Endothelial cell of umbilical vein (primary cell): ENCODE results near the gene RIBC1. TPM values are rescaled to one million over a fixed set of nuclear protein-coding genes. Genes with fewer than 3 reads are reported as not detected.

ENCODE experiments used
- Bru-seq: library from RNA; stranded (reverse); fragments of 400-500 nt; gene quantifications from one replicate; lab custom pipeline; 2021; lab: Mats Ljungman, UMichigan
- BruChase-seq, 2 experiments: library from RNA; stranded (reverse); fragments of 400-500 nt; gene quantifications; one replicate each; lab custom pipeline; 2021; lab: Mats Ljungman, UMichigan
- BruUV-seq: library from RNA; stranded (reverse); fragments of 400-500 nt; replicated peaks from 2 replicates; lab custom pipeline; 2021; lab: Mats Ljungman, UMichigan
- CTCF ChIA-PET: fragments of 300-600, 350-600 bp; sonication (Branson Sonifier 250); formaldehyde crosslinking; loops from one replicate; lab custom pipeline; 2021; ENCODE audit warnings: antibody characterized with exemption, inconsistent platforms; lab: Charles Lee
- POLR2A ChIA-PET: fragments of 300-600, 350-600 bp; sonication (Branson Sonifier 250); formaldehyde crosslinking; loops from one replicate; lab custom pipeline; 2021; ENCODE audit warnings: antibody characterized with exemption, inconsistent platforms; lab: Charles Lee
- DNase-seq: peaks from one replicate; pipeline ENCODE4 v3.0.0-alpha.2; 2011; ENCODE audit warnings: low read depth, low spot score
- FAIRE-seq: peaks from 2 replicates; lab custom pipeline; 2011; peaks lifted over from hg19 to GRCh38; lab: Jason Lieb, UNC
- H2AFZ ChIP-seq: 2 replicates; pipeline ENCODE4 v1.6.0; 2012; ENCODE audit warnings: low read depth, low read length, control low read depth, inconsistent platforms
- H3K27ac ChIP-seq: 2 replicates; pipeline ENCODE4 v1.5.1; 2011; ENCODE audit warnings: low read depth, mild to moderate bottlenecking, control low read depth, low read length, moderate library complexity; ENCODE audit not compliant: insufficient read depth
- H3K27me3 ChIP-seq, 2 experiments: 2 replicates each; pipeline versions ENCODE4 v1.6.0 to v1.6.1; 2011; ENCODE audit warnings: low read length in 2 of 2, mixed read lengths in 1 of 2; ENCODE audit not compliant: control insufficient read depth in 2 of 2, insufficient read depth in 2 of 2
- H3K36me3 ChIP-seq, 2 experiments: 2 replicates in 1 of 2; 3 replicates in 1 of 2; pipeline ENCODE4 v1.5.1; 2011; ENCODE audit warnings: low read length in 2 of 2, mild to moderate bottlenecking in 1 of 2, moderate library complexity in 1 of 2; ENCODE audit not compliant: control insufficient read depth in 2 of 2, insufficient read depth in 2 of 2; ENCODE audit errors: extremely low read depth in 1 of 2
- H3K4me1 ChIP-seq: 3 replicates; pipeline ENCODE4 v1.5.1; 2011; ENCODE audit warnings: mild to moderate bottlenecking, low read length; ENCODE audit not compliant: control insufficient read depth, insufficient read depth; ENCODE audit errors: extremely low read depth
- H3K4me2 ChIP-seq: 2 replicates; pipeline ENCODE4 v1.6.1; 2011; ENCODE audit warnings: low read length, control low read depth, mixed read lengths; ENCODE audit not compliant: insufficient read depth
- H3K4me3 ChIP-seq, 3 experiments: fragments of 200-600 bp in 1 of 3; sonication (generic), shearing (Covaris generic) in 1 of 3; replicated peaks in 1 of 3; 2 replicates each; pipeline ENCODE4 v1.5.1; 2011 to 2016; ENCODE audit warnings: control low read depth in 3 of 3, low read length in 3 of 3, mild to moderate bottlenecking in 2 of 3, inconsistent platforms in 1 of 3, low read depth in 1 of 3, moderate library complexity in 1 of 3; ENCODE audit not compliant: insufficient read depth in 1 of 3
- H3K79me2 ChIP-seq: 2 replicates; pipeline ENCODE4 v1.6.0; 2012; ENCODE audit warnings: low read length, inconsistent platforms; ENCODE audit not compliant: control insufficient read depth, insufficient read depth
- H3K9ac ChIP-seq: replicated peaks from 2 replicates; pipeline ENCODE3; 2011; ENCODE audit warnings: low read length, control low read depth; ENCODE audit not compliant: insufficient read depth; ENCODE audit errors: extremely low read depth
- H3K9me1 ChIP-seq: replicated peaks from 3 replicates; pipeline ENCODE4 v1.6.0; 2011; ENCODE audit warnings: mild to moderate bottlenecking, low read length; ENCODE audit not compliant: control insufficient read depth, insufficient read depth; ENCODE audit errors: extremely low read depth
- H3K9me3 ChIP-seq: replicated peaks from 2 replicates; pipeline ENCODE4 v1.5.1; 2012; ENCODE audit warnings: low read length, inconsistent platforms; ENCODE audit not compliant: control insufficient read depth, insufficient read depth
- H4K20me1 ChIP-seq: replicated peaks from 2 replicates; pipeline ENCODE3; 2011; ENCODE audit warnings: mild to moderate bottlenecking, low read length; ENCODE audit not compliant: control insufficient read depth, insufficient read depth; ENCODE audit errors: extremely low read depth
- CTCF ChIP-seq, 2 donors: IDR thresholded peaks; 1 replicate in 1 of 2; 2 replicates in 1 of 2; pipeline ENCODE4 v1.5.1; 2011; ENCODE audit warnings: low read length in 2 of 2, mild to moderate bottlenecking in 2 of 2, moderate library complexity in 2 of 2, control low read depth in 1 of 2, inconsistent platforms in 1 of 2, low read depth in 1 of 2; ENCODE audit not compliant: insufficient read depth in 1 of 2; ENCODE audit errors: extremely low read depth in 1 of 2
- EZH2 ChIP-seq: IDR thresholded peaks from 2 replicates; pipeline ENCODE4 v1.6.1; 2012; ENCODE audit warnings: borderline replicate concordance, low read depth, mild to moderate bottlenecking, moderate library complexity, low read length, inconsistent platforms; ENCODE audit not compliant: severe bottlenecking
- FOS ChIP-seq: IDR thresholded peaks from 2 replicates; pipeline ENCODE4 v1.6.1; 2011; ENCODE audit warnings: mild to moderate bottlenecking, low read length, moderate library complexity, borderline replicate concordance; ENCODE audit not compliant: insufficient read depth
- GATA2 ChIP-seq: IDR thresholded peaks from 2 replicates; pipeline ENCODE4 v1.7.0; 2011; ENCODE audit warnings: low read depth, mild to moderate bottlenecking, moderate library complexity, mixed read lengths, low read length; ENCODE audit not compliant: insufficient read length, insufficient read depth
- JUN ChIP-seq: IDR thresholded peaks from 2 replicates; pipeline ENCODE4 v1.6.1; 2011; ENCODE audit warnings: borderline replicate concordance, low read depth; ENCODE audit not compliant: insufficient read length, insufficient read depth
- MAX ChIP-seq: IDR thresholded peaks from 2 replicates; pipeline ENCODE4 v1.6.1; 2011; ENCODE audit not compliant: insufficient read depth, insufficient read length
- MYC ChIP-seq: IDR thresholded peaks from one replicate; pipeline ENCODE4 v1.6.1; 2011; ENCODE audit warnings: mild to moderate bottlenecking, low read depth, low read length
- POLR2A ChIP-seq: IDR thresholded peaks from 2 replicates; pipeline ENCODE4 v1.6.1; 2012; ENCODE audit warnings: low read depth, mild to moderate bottlenecking, control low read depth, low read length
- POLR2AphosphoS5 ChIP-seq: IDR thresholded peaks from 2 replicates; pipeline ENCODE4 v1.6.1; 2012; ENCODE audit warnings: low read depth, mild to moderate bottlenecking, control low read depth, low read length, moderate library complexity; ENCODE audit not compliant: insufficient read depth
- dilution Hi-C: fragments of 300-500 bp; cut with MboI; formaldehyde crosslinking; loops from one replicate; pipeline ENCODE4 v1.15.0; 2019; ENCODE audit warnings: low sequenced_read_pairs; ENCODE audit not compliant: extremely low pct_ligation_motif_present
- intact Hi-C: fragments of 100-400 bp; cut with micrococcal nuclease; formaldehyde crosslinking; loops from one replicate; pipeline ENCODE4 v1.10.0; 2022
- long read RNA-seq: library from polyadenylated mRNA; stranded (forward); transcript quantifications from one replicate; pipeline ENCODE4 v2.0.0, GENCODE V29; 2021
- polyA minus RNA-seq, 3 experiments: library from RNA; depleted of rRNA, polyadenylated mRNA; stranded (reverse); fragments of >200 nt; gene quantifications; 1 replicate in 1 of 3; 2 replicates in 2 of 3; pipeline ENCODE4 v1.2.3, GENCODE V29; 2011
- polyA plus RNA-seq, 4 experiments: library from polyadenylated mRNA; depleted of rRNA in 3 of 4; stranded (reverse) in 3 of 4; unstranded in 1 of 4; fragments of >200 nt; gene quantifications; 2 replicates each; pipeline versions ENCODE4 v1.2.1 to v1.2.3, GENCODE V29; 2011 to 2012; ENCODE audit warnings: missing spikeins in 1 of 4
- total RNA-seq: library from RNA; stranded (reverse); gene quantifications from 2 replicates; pipeline ENCODE4 v1.2.3, GENCODE V29; 2021

RIBC1 gene
- total RNA-seq: 0.42 and 0.86 TPM in 2 replicates
- polyA plus RNA-seq: 0.23 TPM in 1 of 2 replicates, not detected in the other
- polyA plus RNA-seq (2011; cell fraction: cytosol; rRNA removed): 0.08 and 0.09 TPM in 2 replicates
- 0.27 and 0.38 TPM in 2 replicates for polyA plus RNA-seq (2011; cell fraction: nucleus; rRNA removed)
- polyA plus RNA-seq (2012): 0.15 and 0.39 TPM in 2 replicates
- 0.40 TPM in 1 of 2 replicates, not detected in the other for polyA minus RNA-seq
- not detected for polyA minus RNA-seq (2011; cell fraction: cytosol; rRNA and poly(A)+ RNA removed)
- 0.29 TPM in 2 replicates for polyA minus RNA-seq (2011; cell fraction: nucleus; rRNA and poly(A)+ RNA removed)
- Bru-seq, nascent RNA: percentile 17 among the genes with signal in this experiment
- percentile 9 among the genes with signal in this experiment for BruChase-seq, experiment 1, labeled RNA remaining after a 6-hour chase
- BruChase-seq, experiment 2, labeled RNA remaining after a 2-hour chase: not detected
- long read RNA-seq, partial matches to known transcripts: 0 of 3 reads
- long read RNA-seq, other reads (novel, unspliced or antisense): 3 of 3 reads

GRCh38 chrX:53422861-53423306 is at the start of gene RIBC1:
Gene RIBC1 (plus strand): TSS chrX:53422873. CDS start chrX:53426277, 3,404 bp downstream.
- Histone ChIP-seq H3K4me1 (peaks cover 12% of the 10 kb centered on the region), H3K79me2 (peaks cover 38% of the 10 kb centered on the region), H3K4me2 (peak within 1 kb of the TSS; percentile 85), H3K4me3 (peak within 1 kb of the TSS; percentile 66 to 81 (median 80)), H4K20me1 (no peaks in the 10 kb centered on the region), H3K9me3 (no peaks in the 10 kb centered on the region), H3K9me1 (no peaks in the 10 kb centered on the region), H3K36me3 (no peaks in the 10 kb centered on the region), H2AFZ (peak within 1 kb of the TSS; percentile 78), H3K27me3 (no peaks in the 10 kb centered on the region), H3K27ac (peak within 1 kb of the TSS; percentile 88), H3K9ac (peak within 1 kb of the TSS; percentile 97)
- intact Hi-C loops: loop anchor here (1.0 to 10.0 kb wide), 4 partner anchors 11 to 328 kb away; partner anchors contain the start of genes HSD17B10 and KANTR
- CTCF ChIA-PET: interaction anchor here (0.7 to 3.9 kb wide), 7 partner anchors 13 to 140 kb away, joined by 3 to 16 read pairs (median 6); no protein-coding TSS in a partner anchor
- POLR2A ChIA-PET: interaction anchor here (0.6 to 0.7 kb wide), 2 partner anchors 12 to 38 kb away, joined by 3 read pairs; partner anchors contain the start of gene HSD17B10
- TF ChIP-seq POLR2A (no peak), CTCF (IDR thresholded peaks at IDR 0.05; ENCODE audit: extremely low read depth in 1 of 2, insufficient read depth in 1 of 2, low read depth in 1 of 2, low read length in 2 of 2) (no peak), GATA2 (no peak), FOS (no peak), MYC (no peak), MAX (no peak), EZH2 (no peak), JUN (no peak), POLR2AphosphoS5 (no peak)
- BruUV-seq: no TSS peak
- dilution Hi-C loops: no loop called here
- DNase-seq (no peak), FAIRE-seq (no peak)
